Glomerular visceral epithelial cell (primary cell): Measurements from ENCODE around the gene CAPN1.

Experiments used
- DNase-seq: peaks from one replicate; pipeline ENCODE4 v3.0.0-alpha.2; 2016; ENCODE audit errors: extremely low spot score

The CAPN1 gene

GRCh38 chr11:65204143-65204542 is 22.4 kb downstream of the CAPN1 start:
- DNase-seq = no peak

- DNase-seq = peak; percentile 56
Observed at GRCh38 chr11:65204646-65205601, 23.2 kb downstream of the CAPN1 start.

GRCh38 chr11:65205602-65205967 is 23.9 kb downstream of the CAPN1 start:
- no peak for DNase-seq

GRCh38 chr11:65206441-65206841 is 24.7 kb downstream of the CAPN1 start:
- no peak for DNase-seq

- DNase-seq = no peak
Observed at GRCh38 chr11:65206901-65207300, 25.2 kb downstream of the CAPN1 start.

GRCh38 chr11:65207918-65208784 is 26.4 kb downstream of the CAPN1 start:
- no peak for DNase-seq

GRCh38 chr11:65208785-65209710 is 27.3 kb downstream of the CAPN1 start:
- no peak for DNase-seq

GRCh38 chr11:65209711-65210360 is 28.1 kb downstream of the CAPN1 start:
- DNase-seq = no peak

- DNase-seq = no peak
Observed at GRCh38 chr11:65210361-65210731, 28.6 kb downstream of the CAPN1 start.

GRCh38 chr11:65210748-65211147 is 29.0 kb downstream of the CAPN1 start:
- DNase-seq = no peak

GRCh38 chr11:65211293-65212105 is 29.8 kb downstream of the CAPN1 start:
- DNase-seq = no peak

GRCh38 chr11:65212226-65212801 is 30.6 kb downstream of the CAPN1 start:
- no peak for DNase-seq

- no peak for DNase-seq
Observed at GRCh38 chr11:65213322-65214211, 31.8 kb downstream of the CAPN1 start.

- DNase-seq = no peak
Observed at GRCh38 chr11:65214212-65214845, 32.6 kb downstream of the CAPN1 start.

GRCh38 chr11:65215441-65216076 is 33.8 kb downstream of the CAPN1 start:
- no peak for DNase-seq

- DNase-seq = no peak
Observed at GRCh38 chr11:65216830-65217229, 35.1 kb downstream of the CAPN1 start.

GRCh38 chr11:65217441-65218423 is 36.0 kb downstream of the CAPN1 start:
- DNase-seq = no peak
